KOPT-K1 (cell line): Measurements from ENCODE around the gene SLX4IP.

Experiments used
- H3K27ac ChIP-seq: fragments of 200-600 bp; sonication (generic); 2 replicates; pipeline ENCODE4 v1.5.1; 2016; ENCODE audit warnings: antibody characterized with exemption, mild to moderate bottlenecking, low read depth, low read length; ENCODE audit not compliant: poor library complexity, severe bottlenecking
- H3K36me3 ChIP-seq: fragments of 200-600 bp; sonication (generic); 2 replicates; pipeline ENCODE4 v1.5.1; 2017; ENCODE audit warnings: antibody characterized with exemption, mild to moderate bottlenecking, low read length, moderate library complexity; ENCODE audit not compliant: insufficient read depth
- H3K9me3 ChIP-seq: fragments of 200-600 bp; sonication (generic); 2 replicates; pipeline ENCODE4 v1.5.1; 2017; ENCODE audit warnings: antibody characterized with exemption, low read length, mild to moderate bottlenecking; ENCODE audit not compliant: insufficient read depth, poor library complexity, severe bottlenecking

Gene SLX4IP

GRCh38 chr20:10508468-10509251, 73.6 kb downstream of the SLX4IP start:
- no peaks in the 10 kb centered on the region for H3K36me3 ChIP-seq
- peak overlapping the region; percentile 26 for H3K27ac ChIP-seq
- H3K9me3 ChIP-seq, result no peaks in the 10 kb centered on the region

DNA sequence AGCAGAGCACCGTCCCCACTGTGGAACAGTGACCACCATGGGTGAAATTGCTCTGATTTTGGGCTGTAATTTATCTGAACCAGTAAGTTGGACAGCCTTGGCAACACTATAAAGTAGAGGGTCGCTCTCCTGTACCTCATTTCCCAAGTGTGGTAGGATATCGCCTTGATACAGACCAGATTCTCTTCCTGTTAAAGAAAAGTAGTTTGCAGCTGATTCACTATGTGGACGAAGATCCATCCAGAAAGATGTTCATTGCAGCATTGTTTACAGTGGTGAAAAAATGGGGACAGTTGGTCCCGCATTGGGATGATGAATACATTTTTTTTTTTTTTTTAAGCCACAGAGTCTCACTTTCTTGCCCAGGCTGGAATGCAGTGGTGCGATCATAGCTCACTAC, 74.3 kb downstream of the SLX4IP start:
- H3K36me3 ChIP-seq, result no peaks in the 10 kb centered on the region
- no peaks in the 10 kb centered on the region for H3K9me3 ChIP-seq
- H3K27ac ChIP-seq, result no peak overlapping the region

- Histone ChIP-seq H3K36me3 (no peaks in the 10 kb centered on the region), H3K27ac (no peak overlapping the region), H3K9me3 (no peaks in the 10 kb centered on the region)
These were observed 75.1 kb downstream of the SLX4IP start for GRCh38 chr20:10510216-10510615.

DNA sequence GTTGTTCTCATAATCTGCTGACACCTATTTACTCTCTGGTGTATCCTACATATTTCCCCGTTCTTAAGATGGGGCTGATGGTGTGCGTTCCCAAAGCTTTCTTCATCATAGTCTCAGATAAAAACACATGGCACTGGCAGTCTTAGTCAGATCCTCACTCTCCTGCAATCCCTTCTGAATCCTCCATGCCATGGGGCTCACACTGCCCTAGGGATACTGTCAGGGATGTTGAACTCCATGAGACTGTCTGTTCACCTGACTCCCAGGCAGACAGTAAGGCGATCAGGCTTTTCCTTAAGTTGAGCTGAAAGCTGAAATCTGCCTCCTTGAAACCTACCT, 76.0 kb downstream of the SLX4IP start:
- H3K27ac ChIP-seq, result peak overlapping the region; percentile 66
- no peaks in the 10 kb centered on the region for H3K36me3 ChIP-seq
- no peaks in the 10 kb centered on the region for H3K9me3 ChIP-seq

- Histone ChIP-seq H3K36me3 (no peaks in the 10 kb centered on the region), H3K27ac (peak overlapping the region; percentile 66), H3K9me3 (no peaks in the 10 kb centered on the region)
These were observed 76.6 kb downstream of the SLX4IP start for GRCh38 chr20:10511509-10512251.

DNA sequence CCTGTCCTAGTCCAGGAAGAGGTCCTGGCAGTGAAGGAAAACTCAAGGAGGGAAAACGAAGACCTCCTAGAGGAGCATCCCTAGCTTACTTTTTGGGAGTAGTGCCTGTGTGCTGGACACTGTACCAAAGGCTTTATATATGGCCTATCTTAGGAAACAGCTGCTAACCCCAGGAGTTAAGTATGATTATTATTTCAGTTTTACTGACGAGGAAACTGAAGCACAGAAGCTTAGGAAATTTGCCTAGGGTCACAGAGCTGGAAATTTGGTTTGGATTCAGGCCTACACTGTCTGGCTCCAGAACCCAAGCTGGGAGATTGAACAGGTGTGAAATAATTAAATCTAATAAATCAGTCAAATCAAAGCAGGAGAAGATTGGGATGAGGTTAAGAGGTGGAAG, 78.0 kb downstream of the SLX4IP start:
- Histone ChIP-seq H3K27ac (no peak overlapping the region), H3K36me3 (no peaks in the 10 kb centered on the region), H3K9me3 (no peaks in the 10 kb centered on the region)

DNA sequence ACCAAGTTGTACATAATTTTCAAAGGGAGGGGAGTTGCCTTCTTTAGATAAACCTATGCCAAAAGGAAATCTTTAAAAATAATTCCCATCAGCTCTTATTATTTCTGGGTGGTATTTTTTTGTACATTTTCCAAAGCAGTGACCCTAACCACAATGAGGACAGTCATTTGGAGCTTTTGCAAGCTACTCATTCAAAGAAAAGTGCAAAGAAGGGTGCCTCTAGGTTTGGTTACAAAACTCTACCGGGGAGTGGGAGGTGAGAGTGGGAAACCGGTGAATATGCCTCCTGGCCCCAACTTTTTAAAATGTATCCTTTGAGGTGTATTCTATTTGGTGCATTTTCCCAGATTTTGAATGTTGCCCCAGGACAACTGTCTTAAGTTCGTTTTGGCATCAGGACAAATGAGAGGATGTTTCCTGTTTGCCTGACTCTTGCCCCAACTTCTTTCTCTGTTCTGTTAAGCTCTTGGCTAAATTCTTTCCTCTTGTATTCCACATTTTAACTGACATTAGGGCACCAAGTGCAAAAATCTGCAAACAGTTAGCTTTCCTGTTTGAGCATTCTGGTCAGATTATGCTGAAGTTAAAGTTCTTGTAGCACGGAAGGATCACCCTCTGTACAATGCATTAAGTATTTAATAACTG, 78.9 kb downstream of the SLX4IP start:
- H3K27ac ChIP-seq, result peak overlapping the region; percentile 24
- H3K36me3 ChIP-seq, result no peaks in the 10 kb centered on the region
- H3K9me3 ChIP-seq, result no peaks in the 10 kb centered on the region

DNA sequence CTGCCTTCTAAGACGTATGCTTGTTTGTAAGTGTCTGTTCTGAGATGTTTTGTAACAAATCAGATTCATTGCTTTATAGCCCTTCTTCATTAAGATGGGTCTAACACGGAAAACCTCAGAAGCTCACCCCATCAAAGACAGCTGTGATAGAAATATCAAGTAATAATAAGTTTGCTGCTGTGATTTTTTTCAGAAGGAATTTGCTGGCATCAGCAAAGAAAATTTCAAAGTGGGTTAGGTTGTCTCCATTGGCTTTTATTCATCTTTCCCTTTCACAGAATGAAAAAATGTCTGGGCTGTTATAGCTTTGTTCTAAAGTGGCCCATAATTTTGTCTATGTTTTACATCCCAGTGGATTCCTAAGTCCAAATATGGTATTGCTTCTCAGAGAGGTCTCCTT, 81.4 kb downstream of the SLX4IP start:
- Histone ChIP-seq H3K27ac (no peak overlapping the region), H3K9me3 (no peaks in the 10 kb centered on the region), H3K36me3 (no peaks in the 10 kb centered on the region)

DNA sequence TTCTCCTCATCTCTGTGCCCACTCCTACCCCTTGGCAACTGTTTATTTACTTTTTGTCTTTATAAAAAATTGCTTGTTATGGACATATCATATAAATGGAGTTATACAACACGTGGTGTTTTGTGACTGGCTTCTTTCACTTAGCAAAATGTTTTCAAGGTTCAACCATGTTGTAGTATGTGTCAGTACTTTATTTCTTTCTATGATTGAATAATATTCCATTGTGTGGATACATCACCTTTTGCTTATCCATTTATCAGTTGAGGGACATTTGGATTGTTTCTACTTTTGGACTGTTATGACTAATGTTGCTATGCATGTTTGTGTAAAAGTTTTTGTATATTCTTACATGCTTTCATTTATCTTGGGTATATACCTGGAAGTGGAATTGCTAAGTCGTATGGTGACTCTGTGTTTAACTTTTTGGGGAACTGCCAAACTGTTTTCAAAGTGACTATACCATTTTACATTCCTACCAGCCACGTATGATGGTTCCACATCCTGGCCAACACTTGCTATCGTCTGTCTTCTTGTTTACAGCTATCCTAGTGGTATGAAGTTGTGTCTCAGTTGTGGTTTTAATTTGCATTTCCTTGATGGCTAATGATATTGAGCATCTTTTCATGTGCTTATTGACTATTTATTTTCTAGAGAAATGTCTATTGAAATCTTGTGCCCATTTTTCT, 84.4 kb downstream of the SLX4IP start:
- Histone ChIP-seq H3K9me3 (no peaks in the 10 kb centered on the region), H3K36me3 (no peaks in the 10 kb centered on the region), H3K27ac (no peak overlapping the region)

DNA sequence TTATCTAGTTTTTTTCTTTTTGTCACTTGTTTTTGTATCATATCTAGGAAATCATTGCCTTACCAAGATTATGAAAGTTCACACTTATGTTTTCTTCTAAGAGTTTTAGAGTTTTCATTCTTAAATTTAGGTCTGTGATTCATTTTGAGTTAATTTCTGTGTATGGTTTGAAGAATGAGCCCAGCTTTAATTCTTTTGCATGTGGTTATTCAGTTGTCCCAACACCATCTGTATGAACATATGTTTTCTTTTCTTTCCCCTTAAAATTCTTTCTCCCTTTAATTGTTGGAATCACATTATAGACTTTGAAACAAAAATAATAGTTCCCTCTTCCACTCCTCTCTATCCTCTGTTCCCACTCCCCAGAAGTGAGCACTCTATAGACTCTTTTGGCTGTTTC, 85.4 kb downstream of the SLX4IP start:
- Histone ChIP-seq H3K9me3 (no peaks in the 10 kb centered on the region), H3K36me3 (no peaks in the 10 kb centered on the region), H3K27ac (no peak overlapping the region)

GRCh38 chr20:10521068-10521831, 86.1 kb downstream of the SLX4IP start:
- Histone ChIP-seq H3K36me3 (no peaks in the 10 kb centered on the region), H3K9me3 (no peaks in the 10 kb centered on the region), H3K27ac (no peak overlapping the region)

DNA sequence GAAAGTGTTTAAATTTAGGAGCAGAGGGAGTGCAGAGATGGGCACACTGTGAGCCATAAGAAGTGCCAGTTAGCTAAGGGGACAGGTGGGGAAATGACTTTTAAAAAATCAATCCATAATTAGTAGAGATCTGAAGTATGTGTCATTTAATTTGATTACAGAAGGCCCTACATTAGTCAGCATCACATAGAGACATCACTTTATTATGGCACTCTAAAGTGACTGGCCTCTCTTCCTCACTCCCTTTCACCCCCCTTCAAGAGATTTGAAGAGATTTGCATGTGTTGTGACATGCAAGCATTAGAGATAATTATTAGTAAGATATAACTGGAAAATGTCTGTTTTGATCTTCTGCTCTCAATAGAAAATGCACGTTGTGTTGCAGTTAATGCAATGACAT, 86.7 kb downstream of the SLX4IP start:
- Histone ChIP-seq H3K9me3 (no peaks in the 10 kb centered on the region), H3K27ac (no peak overlapping the region), H3K36me3 (no peaks in the 10 kb centered on the region)

DNA sequence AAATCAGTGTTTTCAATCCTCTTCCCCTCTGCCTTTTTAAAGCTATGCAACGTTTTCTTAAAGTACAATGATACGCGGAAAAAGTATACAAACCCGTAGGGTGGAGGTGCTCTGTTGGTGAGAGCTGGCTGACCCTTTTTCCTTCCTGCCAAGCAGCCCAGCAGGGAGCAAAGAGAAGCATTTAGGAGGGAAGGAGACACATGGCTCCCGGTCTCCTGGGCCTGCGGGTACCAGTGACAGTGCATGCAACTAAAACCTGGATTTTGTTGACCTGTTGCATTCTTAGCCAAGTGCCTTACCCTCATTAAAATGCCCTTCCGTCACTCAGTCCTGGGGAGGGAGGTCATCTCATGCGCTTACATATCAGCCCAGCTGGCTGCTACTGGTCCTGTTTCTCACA, 87.2 kb downstream of the SLX4IP start:
- no peaks in the 10 kb centered on the region for H3K9me3 ChIP-seq
- H3K27ac ChIP-seq, result no peak overlapping the region
- no peaks in the 10 kb centered on the region for H3K36me3 ChIP-seq

- no peak overlapping the region for H3K27ac ChIP-seq
- H3K36me3 ChIP-seq, result no peaks in the 10 kb centered on the region
- no peaks in the 10 kb centered on the region for H3K9me3 ChIP-seq
These were observed 88.3 kb downstream of the SLX4IP start for GRCh38 chr20:10523443-10523842.
